Neural cell (in vitro differentiated cells): ENCODE measurements around the gene HMGN2. TPM values are rescaled to one million over a fixed set of nuclear protein-coding genes. Genes with fewer than 3 reads are reported as not detected.

ENCODE experiments used
- H2AFZ ChIP-seq: fragments of 200-600, 300-800 bp; sonication (generic), shearing (Covaris generic); 2 replicates; pipeline ENCODE4 v1.6.0; 2014; ENCODE audit warnings: low read depth, mild to moderate bottlenecking, antibody characterized with exemption, low read length, moderate library complexity
- H3F3A ChIP-seq: fragments of 200-600 bp; shearing (Covaris generic); 2 replicates; pipeline ENCODE4 v1.6.1; 2016; ENCODE audit warnings: mild to moderate bottlenecking, moderate library complexity, mixed read lengths, antibody characterized with exemption, low read length; ENCODE audit not compliant: insufficient read depth, poor library complexity, severe bottlenecking
- H3K27ac ChIP-seq: fragments of 200-600, 300-800 bp; sonication (generic), shearing (Covaris generic); 2 replicates; pipeline ENCODE4 v1.5.1; 2014; ENCODE audit warnings: mild to moderate bottlenecking, low read length, moderate library complexity
- H3K27me3 ChIP-seq: fragments of 300-800, 200-600 bp; sonication (generic), shearing (Covaris generic); 2 replicates; pipeline ENCODE4 v1.6.0; 2014; ENCODE audit warnings: mild to moderate bottlenecking, low read depth, low read length, moderate library complexity; ENCODE audit not compliant: insufficient read depth
- H3K36me3 ChIP-seq: fragments of 300-800, 200-600 bp; sonication (generic), shearing (Covaris generic); 2 replicates; pipeline ENCODE4 v1.5.1; 2014; ENCODE audit warnings: mild to moderate bottlenecking, antibody characterized with exemption, low read length, moderate library complexity; ENCODE audit not compliant: insufficient read depth
- H3K4me2 ChIP-seq: fragments of 300-800, 200-600 bp; sonication (generic), shearing (Covaris generic); 2 replicates; pipeline ENCODE4 v1.6.0; 2014; ENCODE audit warnings: mild to moderate bottlenecking, low read length
- H3K4me3 ChIP-seq: fragments of 300-800, 200-600 bp; sonication (generic), shearing (Covaris generic); 2 replicates; pipeline ENCODE4 v1.5.1; 2014; ENCODE audit warnings: mild to moderate bottlenecking, low read length, moderate library complexity
- H3K79me2 ChIP-seq: fragments of 200-600 bp; shearing (Covaris generic); replicated peaks from 2 replicates; pipeline ENCODE4 v1.6.0; 2014; ENCODE audit warnings: mild to moderate bottlenecking, low read length, moderate library complexity; ENCODE audit not compliant: insufficient read depth
- H3K9ac ChIP-seq: fragments of 300-800, 200-600 bp; sonication (generic), shearing (Covaris generic); 2 replicates; pipeline ENCODE4 v1.6.1; 2016; ENCODE audit warnings: mild to moderate bottlenecking, low read length, mixed read lengths
- H3K9me2 ChIP-seq: fragments of 200-600 bp; shearing (Covaris generic); 2 replicates; pipeline ENCODE4 v1.6.1; 2016; ENCODE audit warnings: mild to moderate bottlenecking, low read length, mixed read lengths; ENCODE audit not compliant: insufficient read depth
- H3K9me3 ChIP-seq: fragments of 200-600, 300-800 bp; sonication (generic), shearing (Covaris generic); 2 replicates; pipeline ENCODE4 v1.6.1; 2016; ENCODE audit warnings: mild to moderate bottlenecking, mixed run types, low read length, moderate library complexity, mixed read lengths
- H4K20me1 ChIP-seq: fragments of 200-600 bp; shearing (Covaris generic); 2 replicates; pipeline ENCODE4 v1.6.1; 2016; ENCODE audit warnings: mild to moderate bottlenecking, mixed run types; ENCODE audit not compliant: insufficient read depth
- CTCF ChIP-seq: fragments of 450-650 bp; IDR thresholded peaks from 2 replicates; pipeline ENCODE4 v1.5.1; 2014; ENCODE audit warnings: antibody characterized with exemption, mild to moderate bottlenecking, moderate library complexity; ENCODE audit not compliant: poor library complexity, severe bottlenecking
- EZH2 ChIP-seq: fragments of 200-600, 300-800 bp; shearing (Covaris generic), sonication (generic); IDR thresholded peaks from 2 replicates; pipeline ENCODE4 v1.6.1; 2014; ENCODE audit warnings: antibody characterized with exemption, low read length, borderline replicate concordance, mild to moderate bottlenecking; ENCODE audit not compliant: insufficient read depth, poor library complexity, severe bottlenecking
- MXI1 ChIP-seq: fragments of 450-650 bp; conservative IDR thresholded peaks from 2 replicates; pipeline ENCODE4 v1.6.1; 2014; ENCODE audit warnings: antibody characterized with exemption, mild to moderate bottlenecking; ENCODE audit not compliant: poor library complexity, severe bottlenecking
- POLR2AphosphoS5 ChIP-seq: IDR thresholded peaks from 2 replicates; pipeline ENCODE4 v1.6.1; 2012
- RAD21 ChIP-seq: fragments of 450-650 bp; conservative IDR thresholded peaks from 2 replicates; pipeline ENCODE4 v1.6.1; 2014; ENCODE audit warnings: antibody characterized with exemption, mild to moderate bottlenecking, moderate library complexity
- REST ChIP-seq: IDR thresholded peaks from 2 replicates; pipeline ENCODE4 v1.6.1; 2012; ENCODE audit warnings: borderline replicate concordance
- SMC3 ChIP-seq: fragments of 450-650 bp; conservative IDR thresholded peaks from 2 replicates; pipeline ENCODE4 v1.6.1; 2014; ENCODE audit warnings: antibody characterized with exemption, mild to moderate bottlenecking, moderate library complexity; ENCODE audit not compliant: poor library complexity
- TAF1 ChIP-seq: IDR thresholded peaks from 2 replicates; pipeline ENCODE4 v1.6.1; 2012; ENCODE audit warnings: low read depth
- polyA plus RNA-seq: library from polyadenylated mRNA; depleted of rRNA; stranded (reverse); fragments of >200 nt; gene quantifications from 2 replicates; pipeline ENCODE4 v1.2.3, GENCODE V29; 2014

HMGN2 gene
- polyA plus RNA-seq, 1 donor from 2014 or later: 615 TPM

GRCh38 chr1:26483980-26484379, 11.7 kb downstream of the HMGN2 start:
- no peak for TF ChIP-seq MXI1
- TF ChIP-seq REST: no peak
- H3K4me2 ChIP-seq: no peak overlapping the region

GRCh38 chr1:26490155-26490554, 17.9 kb downstream of the HMGN2 start:
- no peaks in the 10 kb centered on the region for H3K9me2 ChIP-seq
- no peaks in the 10 kb centered on the region for H3K79me2 ChIP-seq
- no peaks in the 10 kb centered on the region for H4K20me1 ChIP-seq

More at GRCh38 chr1:26483980-26484379, 11.7 kb downstream of the HMGN2 start:
- Histone ChIP-seq H3K9me2 (no peaks in the 10 kb centered on the region), H3K9ac (no peak overlapping the region), H3F3A (no peaks in the 10 kb centered on the region), H3K27me3 (no peaks in the 10 kb centered on the region), H4K20me1 (no peaks in the 10 kb centered on the region), H3K27ac (no peak overlapping the region), H2AFZ (no peak overlapping the region), H3K9me3 (no peaks in the 10 kb centered on the region), H3K36me3 (peaks cover 2% of the 10 kb centered on the region), H3K79me2 (no peaks in the 10 kb centered on the region), H3K4me3 (no peak overlapping the region)

More at GRCh38 chr1:26490155-26490554, 17.9 kb downstream of the HMGN2 start:
- H2AFZ ChIP-seq: no peak overlapping the region
- H3K4me3 ChIP-seq: no peak overlapping the region
- TF ChIP-seq MXI1 (no peak), REST (no peak), TAF1 (no peak), SMC3 (no peak), RAD21 (no peak), CTCF (no peak), EZH2 (no peak), POLR2AphosphoS5 (no peak)
- H3K27ac ChIP-seq: no peak overlapping the region
- H3K27me3 ChIP-seq: no peaks in the 10 kb centered on the region
- H3K9me3 ChIP-seq: no peaks in the 10 kb centered on the region
- no peaks in the 10 kb centered on the region for H3K36me3 ChIP-seq
- no peak overlapping the region for H3K9ac ChIP-seq
- H3K4me2 ChIP-seq: no peak overlapping the region
- H3F3A ChIP-seq: no peaks in the 10 kb centered on the region
